Vein endothelial cell (primary cell): ENCODE data around the gene PPA1. TPM values are rescaled to one million over a fixed set of nuclear protein-coding genes. Genes with fewer than 3 reads are reported as not detected.

Experiments
- small RNA-seq: library from RNA; depleted of rRNA; stranded (forward); fragments of <200 nt; gene quantifications from one replicate; pipeline ENCODE3, GENCODE V24; 2012
- total RNA-seq: library from RNA; depleted of rRNA; stranded (reverse); fragments of >200 nt; gene quantifications from 2 replicates; pipeline ENCODE4 v1.2.3, GENCODE V29; 2012

Gene PPA1
- 182 and 187 TPM in 2 replicates for total RNA-seq

DNA sequence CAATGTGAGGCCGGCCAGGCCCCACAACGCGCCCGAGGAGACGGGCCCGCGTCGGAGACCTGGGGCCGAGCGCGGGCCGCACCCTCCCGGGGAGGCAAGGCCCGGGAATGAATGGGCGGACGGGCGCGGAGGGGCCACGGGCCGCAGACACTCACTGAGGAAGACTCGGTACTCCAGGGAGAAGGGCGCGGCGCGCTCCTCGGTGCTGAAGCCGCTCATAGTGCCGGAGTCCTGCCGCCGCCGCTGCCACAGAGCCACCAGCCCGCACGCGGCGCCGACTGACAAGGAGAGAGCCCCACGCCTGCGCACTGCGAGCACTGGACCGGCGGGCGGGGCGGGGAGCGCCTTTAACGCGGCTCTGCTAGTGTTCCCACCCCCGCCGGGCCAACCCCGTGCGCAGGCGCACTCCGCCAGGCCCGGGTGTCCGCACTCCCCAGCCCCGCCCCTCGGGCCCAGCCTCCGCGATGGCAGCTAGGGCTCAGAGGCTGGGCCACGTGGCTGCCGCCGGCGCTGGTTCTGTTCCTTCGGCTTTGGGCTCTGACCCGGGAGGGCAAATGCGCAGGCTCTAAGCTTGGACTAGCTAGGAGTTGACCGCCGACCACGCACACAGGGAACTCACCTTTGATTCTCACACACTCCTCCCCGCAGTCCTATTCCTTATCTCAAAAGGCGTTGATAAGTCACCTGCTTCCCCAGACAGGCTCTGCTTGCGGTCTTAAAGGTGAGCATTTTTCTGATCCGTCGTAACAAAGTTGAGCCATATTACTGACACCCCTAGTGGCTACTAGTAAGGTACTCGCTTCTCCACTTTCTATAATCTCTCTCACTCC lies at the start of gene PPA1:
Gene PPA1, minus strand, starts transcription at position 321 of the 830 bp plus-strand sequence. Its CDS starts 102 bp downstream, at position 219.

Small RNA genes within 50 kb of the gene (small RNA-seq; reads per million reads assigned to genes)
- gene RPS25P9 = not detected

Other genes with a start within 250 kb of the PPA1 start
- not detected in 2 replicates for gene MACROH2A2, start 180.6 kb downstream of the PPA1 start, total RNA-seq
- 2.3 and 2.8 TPM in 2 replicates for gene AIFM2, start 100.6 kb downstream of the PPA1 start, total RNA-seq
- 7.4 and 8.5 TPM in 2 replicates for gene TYSND1, start 86.7 kb downstream of the PPA1 start, total RNA-seq
- 117 and 123 TPM in 2 replicates for gene SAR1A, start 62.9 kb downstream of the PPA1 start, total RNA-seq
- gene NPFFR1, start 50.6 kb upstream of the PPA1 start, total RNA-seq = not detected in 2 replicates
- 10.5 and 10.9 TPM in 2 replicates for gene LRRC20, start 149.2 kb upstream of the PPA1 start, total RNA-seq
- 45.4 and 59.0 TPM in 2 replicates for gene EIF4EBP2, start 170.7 kb upstream of the PPA1 start, total RNA-seq
- not detected in 2 replicates for gene NODAL, start 208.3 kb upstream of the PPA1 start, total RNA-seq
- gene PALD1, start 245.3 kb upstream of the PPA1 start, total RNA-seq = 125 and 130 TPM in 2 replicates